GM12891 (cell line): Measurements from ENCODE around the gene GTF3C5.

Experiments
- PAX5 ChIP-seq: IDR thresholded peaks from 2 replicates; pipeline ENCODE4 v1.6.1; 2011; ENCODE audit warnings: low read length, moderate library complexity, mild to moderate bottlenecking; ENCODE audit not compliant: insufficient read depth, severe bottlenecking
- POLR2A ChIP-seq: IDR thresholded peaks from 2 replicates; pipeline ENCODE4 v1.6.1; 2011; ENCODE audit warnings: low read depth, low read length, control low read depth
- POLR2AphosphoS5 ChIP-seq: IDR thresholded peaks from 2 replicates; pipeline ENCODE4 v1.6.1; 2011; ENCODE audit warnings: low read depth, low read length, control low read depth
- POU2F2 ChIP-seq: IDR thresholded peaks from 2 replicates; pipeline ENCODE4 v1.6.1; 2011; ENCODE audit warnings: low read depth, mild to moderate bottlenecking, control low read depth, low read length, moderate library complexity
- SPI1 ChIP-seq: IDR thresholded peaks from 2 replicates; pipeline ENCODE4 v1.6.1; 2011; ENCODE audit warnings: low read depth, low read length, control low read depth
- TAF1 ChIP-seq: IDR thresholded peaks from 2 replicates; pipeline ENCODE4 v1.6.1; 2011; ENCODE audit warnings: low read depth, low read length, control low read depth

- TF ChIP-seq POLR2A (no peak), POLR2AphosphoS5 (no peak), SPI1 (no peak), TAF1 (no peak), POU2F2 (no peak), PAX5 (no peak)
Observed at GRCh38 chr9:133027134-133027533, 3.7 kb upstream of the GTF3C5 start.
